Measurements from ENCODE around the gene FPR1. TPM values are rescaled to one million over a fixed set of nuclear protein-coding genes. Genes with fewer than 3 reads are reported as not detected.

The FPR1 gene
- total and polyA plus RNA-seq, 2 of the 8 experiments (the other 6 are each of a cell fraction or from before 2014, with no cell fraction given) = 0.11 TPM; not detected in 1

GRCh38 chr19:51796195-51796679 lies 44.6 kb upstream of the FPR1 start:
- no peak overlapping the region for H3K14ac ChIP-seq (ENCODE audit: insufficient read length)
- no peak overlapping the region for H2BK12ac ChIP-seq (ENCODE audit: low read depth, low read length)
- no peaks in the 10 kb centered on the region for H3K79me2 ChIP-seq (ENCODE audit: control insufficient read depth in 1 of 2, insufficient read depth in 2 of 2, low read length in 2 of 2)
- no peaks in the 10 kb centered on the region for H3K36me3 ChIP-seq (ENCODE audit: control insufficient read depth in 2 of 4, insufficient read depth in 4 of 4, low read length in 3 of 4)
- H3K9ac ChIP-seq (replicated peaks in 1 of 4; ENCODE audit: extremely low read depth in 1 of 4, low read depth in 3 of 4, low read length in 3 of 4) = no peak overlapping the region
- FAIRE-seq = no peak
- no peak overlapping the region for H4K5ac ChIP-seq (ENCODE audit: insufficient read length, low read depth, low read length)
- no peaks in the 10 kb centered on the region for H3K4me1 ChIP-seq (replicated peaks in 1 of 4; ENCODE audit: control insufficient read depth in 3 of 4, insufficient read depth in 4 of 4, low read length in 3 of 4)
- H3K4me3 ChIP-seq (ENCODE audit: extremely low read depth in 1 of 4, insufficient read depth in 2 of 4, low read depth in 3 of 4, low read length in 4 of 4) = no peak overlapping the region
- no peak for DNase-seq (ENCODE audit: low read depth in 1 of 2, low spot score in 2 of 2)
- H3K4ac ChIP-seq (replicated peaks; ENCODE audit: insufficient read length, low read depth, low read length) = no peak overlapping the region
- H3K23me2 ChIP-seq (ENCODE audit: low read depth, low read length) = no peaks in the 10 kb centered on the region; the same call in 1 of the 2 replicates
- H2AFZ ChIP-seq (ENCODE audit: low read length) = no peak overlapping the region
- H3K27ac ChIP-seq (ENCODE audit: low read depth, low read length) = no peak overlapping the region
- H2AK5ac ChIP-seq (ENCODE audit: low read depth, low read length) = no peak overlapping the region
- no peaks in the 10 kb centered on the region for H3K79me1 ChIP-seq (ENCODE audit: low read depth, low read length)
- H3K4me2 ChIP-seq (ENCODE audit: insufficient read depth in 1 of 2, low read depth in 2 of 2, low read length in 2 of 2) = no peak overlapping the region
- no peak overlapping the region for H2BK20ac ChIP-seq (ENCODE audit: low read length)
- H4K8ac ChIP-seq (ENCODE audit: extremely low read depth, insufficient read depth, low read length) = no peak overlapping the region
- no peak overlapping the region for H3K18ac ChIP-seq (ENCODE audit: extremely low read depth, low read length)
- ChIA-PET POLR2A (ENCODE audit: partially characterized antibody) (no interaction called here), CTCF (ENCODE audit: partially characterized antibody) (interaction anchor here (1.0 to 1.4 kb wide), 2 partner anchors 11 to 20 kb away, joined by 3 to 5 read pairs; no protein-coding TSS in a partner anchor)
- WGBS, 2 experiments (ENCODE audit: extremely low coverage in 1 of 2, insufficient coverage in 1 of 2, insufficient read length in 1 of 2, insufficient replicate concordance in 2 of 2, low coverage in 1 of 2, low lambda C conversion rate in 2 of 2, missing lambda C conversion rate in 1 of 2) = 86 to 100% methylated on average over 2 to 8 of the region's 8 CpGs
- no peak overlapping the region for H3K23ac ChIP-seq (ENCODE audit: insufficient read length)
- H2BK5ac ChIP-seq (ENCODE audit: low read depth, low read length) = no peak overlapping the region
- H4K91ac ChIP-seq (replicated peaks; ENCODE audit: insufficient read length, low read length) = no peak overlapping the region
- H4K20me1 ChIP-seq (replicated peaks in 1 of 2; ENCODE audit: control insufficient read depth in 1 of 2, insufficient read depth in 2 of 2, low read length in 2 of 2) = no peaks in the 10 kb centered on the region
- no peak overlapping the region for H2BK15ac ChIP-seq (ENCODE audit: low read length)
- H3K27me3 ChIP-seq (replicated peaks in 1 of 4; ENCODE audit: control insufficient read depth in 3 of 4, extremely low read depth in 1 of 4, insufficient read depth in 3 of 4, low read length in 3 of 4) = no peaks in the 10 kb centered on the region
- no peak overlapping the region for H3K56ac ChIP-seq (replicated peaks; ENCODE audit: insufficient read length, low read depth, low read length)
- no peak overlapping the region for H2BK120ac ChIP-seq (replicated peaks; ENCODE audit: low read depth, low read length)
- H3K9me3 ChIP-seq (ENCODE audit: insufficient read depth in 2 of 2, low read depth in 1 of 2, low read length in 1 of 2) = peaks cover 8 to 17% of the 10 kb centered on the region in 2 experiments; a peak in 3 of 4 replicates
- no peak for TF ChIP-seq TCF12 (IDR thresholded peaks at IDR 0.05; ENCODE audit: low read depth, low read length)
